IPS-15b (cell line): Measurements from ENCODE around the gene SNRPD3.
"Not testable (repeated sequence)": the region's sequence is repeated elsewhere in the genome, so short reads cannot be mapped to it uniquely, and the experiment has no call there.

ENCODE experiments used
- H3K27me3 ChIP-seq: one replicate; pipeline ENCODE4 v1.6.1; 2013; ENCODE audit warnings: low read length; ENCODE audit not compliant: control insufficient read depth, insufficient read depth
- H3K36me3 ChIP-seq: one replicate; pipeline ENCODE4 v1.6.1; 2013; ENCODE audit warnings: low read length; ENCODE audit not compliant: control insufficient read depth, insufficient read depth
- H3K4me1 ChIP-seq: one replicate; pipeline ENCODE4 v1.6.1; 2013; ENCODE audit warnings: mild to moderate bottlenecking, low read length; ENCODE audit not compliant: control insufficient read depth, insufficient read depth
- H3K4me3 ChIP-seq: one replicate; pipeline ENCODE4 v1.5.1; 2013; ENCODE audit warnings: low read depth, low read length
- H3K9ac ChIP-seq: one replicate; pipeline ENCODE4 v1.6.1; 2013; ENCODE audit warnings: low read depth, mild to moderate bottlenecking, low read length
- H3K9me3 ChIP-seq: one replicate; pipeline ENCODE4 v1.6.1; 2013; ENCODE audit warnings: mild to moderate bottlenecking, low read length; ENCODE audit not compliant: control insufficient read depth, insufficient read depth

The SNRPD3 gene

GRCh38 chr22:24589518-24590030 lies 33.8 kb downstream of the SNRPD3 start:
- Histone ChIP-seq H3K4me1 (no peaks in the 10 kb centered on the region), H3K9ac (no peak overlapping the region), H3K4me3 (no peak overlapping the region), H3K9me3 (no peaks in the 10 kb centered on the region), H3K27me3 (no peaks in the 10 kb centered on the region), H3K36me3 (peaks cover 12% of the 10 kb centered on the region)

GRCh38 chr22:24590596-24591173 lies 34.9 kb downstream of the SNRPD3 start:
- Histone ChIP-seq H3K9ac (no peak overlapping the region), H3K27me3 (no peaks in the 10 kb centered on the region), H3K4me1 (no peaks in the 10 kb centered on the region), H3K4me3 (no peak overlapping the region), H3K36me3 (peaks cover 12% of the 10 kb centered on the region), H3K9me3 (no peaks in the 10 kb centered on the region)

- H3K4me1 ChIP-seq: no peaks in the 10 kb centered on the region
- no peaks in the 10 kb centered on the region for H3K9me3 ChIP-seq
- no peak overlapping the region for H3K4me3 ChIP-seq
- no peaks in the 10 kb centered on the region for H3K27me3 ChIP-seq
- H3K36me3 ChIP-seq: peaks cover 8% of the 10 kb centered on the region
- H3K9ac ChIP-seq: no peak overlapping the region
Measured at GRCh38 chr22:24591286-24591830, 35.6 kb downstream of the SNRPD3 start.

- Histone ChIP-seq H3K9ac (peak overlapping the region; percentile 47), H3K9me3 (no peaks in the 10 kb centered on the region), H3K4me1 (no peaks in the 10 kb centered on the region), H3K4me3 (peak overlapping the region; percentile 58), H3K36me3 (peaks cover 6% of the 10 kb centered on the region), H3K27me3 (no peaks in the 10 kb centered on the region)
Measured at GRCh38 chr22:24592058-24592850, 36.5 kb downstream of the SNRPD3 start.

- Histone ChIP-seq H3K9me3 (no peaks in the 10 kb centered on the region), H3K4me1 (no peaks in the 10 kb centered on the region), H3K36me3 (peaks cover 2% of the 10 kb centered on the region), H3K4me3 (peak within 1 kb of the TSS; percentile 60), H3K9ac (peak within 1 kb of the TSS; percentile 65), H3K27me3 (no peaks in the 10 kb centered on the region)
Measured at GRCh38 chr22:24592851-24593558, 37.2 kb downstream of the SNRPD3 start, which contains the start of gene LRRC75B. TSS of gene LRRC75B (minus strand) at chr22:24593073. CDS start at chr22:24593039, 34 bp downstream.

- H3K27me3 ChIP-seq, H3K4me1 ChIP-seq, H3K9me3 ChIP-seq, H3K36me3 ChIP-seq: not testable (repeated sequence)
- H3K4me3 ChIP-seq: peak overlapping the region; percentile 60
- H3K9ac ChIP-seq: peak overlapping the region; percentile 65
Measured at GRCh38 chr22:24593559-24593835, 37.7 kb downstream of the SNRPD3 start.

- Histone ChIP-seq H3K36me3 (peaks cover 2% of the 10 kb centered on the region), H3K27me3 (no peaks in the 10 kb centered on the region), H3K4me3 (no peak overlapping the region), H3K9me3 (no peaks in the 10 kb centered on the region), H3K9ac (no peak overlapping the region), H3K4me1 (peaks cover under 1% of the 10 kb centered on the region)
Measured at GRCh38 chr22:24593836-24594568, 38.2 kb downstream of the SNRPD3 start.

- Histone ChIP-seq H3K4me3 (no peak overlapping the region), H3K36me3 (no peaks in the 10 kb centered on the region), H3K4me1 (peaks cover 6% of the 10 kb centered on the region), H3K9ac (no peak overlapping the region), H3K27me3 (no peaks in the 10 kb centered on the region), H3K9me3 (no peaks in the 10 kb centered on the region)
Measured at GRCh38 chr22:24594569-24595120, 38.8 kb downstream of the SNRPD3 start.

GRCh38 chr22:24595228-24595627 lies 39.4 kb downstream of the SNRPD3 start:
- no peaks in the 10 kb centered on the region for H3K9me3 ChIP-seq
- no peaks in the 10 kb centered on the region for H3K36me3 ChIP-seq
- H3K27me3 ChIP-seq: no peaks in the 10 kb centered on the region
- H3K4me3 ChIP-seq: no peak overlapping the region
- peaks cover 6% of the 10 kb centered on the region for H3K4me1 ChIP-seq
- no peak overlapping the region for H3K9ac ChIP-seq

- no peak overlapping the region for H3K4me3 ChIP-seq
- H3K36me3 ChIP-seq: no peaks in the 10 kb centered on the region
- H3K27me3 ChIP-seq: no peaks in the 10 kb centered on the region
- H3K9me3 ChIP-seq: no peaks in the 10 kb centered on the region
- no peak overlapping the region for H3K9ac ChIP-seq
- peaks cover 6% of the 10 kb centered on the region for H3K4me1 ChIP-seq
Measured at GRCh38 chr22:24595863-24596262, 40.1 kb downstream of the SNRPD3 start.

- H3K9me3 ChIP-seq, H3K4me1 ChIP-seq, H3K4me3 ChIP-seq, H3K36me3 ChIP-seq, H3K27me3 ChIP-seq, H3K9ac ChIP-seq: not testable (repeated sequence)
Measured at GRCh38 chr22:24597076-24597475, 41.3 kb downstream of the SNRPD3 start.
